ENCODE results near the gene USP10.

DNA sequence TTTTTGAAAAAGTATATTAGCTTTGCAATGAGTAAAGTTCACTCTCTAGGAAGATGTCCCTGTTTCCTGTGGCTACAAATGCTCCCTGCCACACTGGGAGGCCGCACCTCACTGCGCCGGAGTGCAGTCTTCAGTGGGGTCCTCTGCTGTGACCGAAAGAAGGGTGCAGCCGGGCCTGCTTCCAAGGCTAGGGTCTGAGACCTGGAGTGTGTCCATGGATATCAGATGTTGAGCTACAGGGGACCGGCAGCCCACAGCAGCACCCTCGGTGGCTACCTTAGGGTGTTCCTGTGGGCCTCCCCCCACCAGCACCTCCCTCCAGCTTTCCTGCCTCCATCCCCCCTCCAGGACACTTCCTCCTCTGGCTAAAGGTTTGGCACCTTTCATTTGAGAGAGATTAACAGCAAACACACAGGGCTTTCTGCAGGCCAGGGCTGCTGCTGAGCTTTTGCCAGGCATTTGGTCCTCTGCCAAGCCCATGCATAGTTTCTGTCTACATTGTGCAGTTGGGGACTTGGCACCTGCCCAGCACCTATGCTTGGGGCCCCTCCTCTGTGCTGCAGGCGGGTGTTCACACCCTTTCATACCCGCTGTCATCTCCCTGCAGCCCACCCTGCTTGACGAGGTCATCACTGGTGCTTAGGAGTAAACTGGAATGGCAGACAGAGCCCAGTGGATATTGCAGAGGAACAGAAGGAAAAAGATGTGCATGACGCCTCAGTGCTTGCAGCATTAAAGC is 86.2 kb downstream of the USP10 start:
- TF ChIP-seq, protein P1, sequence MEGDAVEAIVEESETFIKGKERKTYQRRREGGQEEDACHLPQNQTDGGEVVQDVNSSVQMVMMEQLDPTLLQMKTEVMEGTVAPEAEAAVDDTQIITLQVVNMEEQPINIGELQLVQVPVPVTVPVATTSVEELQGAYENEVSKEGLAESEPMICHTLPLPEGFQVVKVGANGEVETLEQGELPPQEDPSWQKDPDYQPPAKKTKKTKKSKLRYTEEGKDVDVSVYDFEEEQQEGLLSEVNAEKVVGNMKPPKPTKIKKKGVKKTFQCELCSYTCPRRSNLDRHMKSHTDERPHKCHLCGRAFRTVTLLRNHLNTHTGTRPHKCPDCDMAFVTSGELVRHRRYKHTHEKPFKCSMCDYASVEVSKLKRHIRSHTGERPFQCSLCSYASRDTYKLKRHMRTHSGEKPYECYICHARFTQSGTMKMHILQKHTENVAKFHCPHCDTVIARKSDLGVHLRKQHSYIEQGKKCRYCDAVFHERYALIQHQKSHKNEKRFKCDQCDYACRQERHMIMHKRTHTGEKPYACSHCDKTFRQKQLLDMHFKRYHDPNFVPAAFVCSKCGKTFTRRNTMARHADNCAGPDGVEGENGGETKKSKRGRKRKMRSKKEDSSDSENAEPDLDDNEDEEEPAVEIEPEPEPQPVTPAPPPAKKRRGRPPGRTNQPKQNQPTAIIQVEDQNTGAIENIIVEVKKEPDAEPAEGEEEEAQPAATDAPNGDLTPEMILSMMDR (IDR thresholded peaks at IDR 0.05 in 4 of 5, conservative IDR thresholded peaks at IDR 0.05 in 1 of 5) = no peak
- TF ChIP-seq POLR2A (IDR thresholded peaks at IDR 0.05) = no peak
